H9 (cell line): ENCODE data around the gene CNOT4. TPM values are rescaled to one million over a fixed set of nuclear protein-coding genes. Genes with fewer than 3 reads are reported as not detected.

ENCODE experiments used
- DNase-seq: peaks from one replicate; pipeline ENCODE4 v3.0.0-alpha.2; 2017
- H2AFZ ChIP-seq: one replicate; pipeline ENCODE4 v1.6.1; 2013; ENCODE audit warnings: mild to moderate bottlenecking, low read length, control low read depth, moderate library complexity
- H2AK5ac ChIP-seq: 2 replicates; pipeline ENCODE4 v1.6.1; 2013; ENCODE audit warnings: low read length, control low read depth, mixed read lengths; ENCODE audit not compliant: insufficient read length
- H2BK120ac ChIP-seq: one replicate; pipeline ENCODE4 v1.6.1; 2013; ENCODE audit warnings: low read depth, mild to moderate bottlenecking, low read length, control low read depth, inconsistent platforms; ENCODE audit not compliant: poor library complexity, severe bottlenecking
- H2BK12ac ChIP-seq: 2 replicates; pipeline ENCODE4 v1.6.1; 2013; ENCODE audit warnings: low read length, control low read depth, mixed read lengths, low read depth; ENCODE audit not compliant: insufficient read length
- H2BK15ac ChIP-seq: 2 replicates; pipeline ENCODE4 v1.6.1; 2013; ENCODE audit warnings: low read depth, low read length, control low read depth
- H2BK20ac ChIP-seq: one replicate; pipeline ENCODE4 v1.6.1; 2013; ENCODE audit warnings: low read depth, mild to moderate bottlenecking, low read length, control low read depth, inconsistent platforms; ENCODE audit not compliant: poor library complexity, severe bottlenecking
- H2BK5ac ChIP-seq: 2 replicates; pipeline ENCODE4 v1.6.1; 2013; ENCODE audit warnings: low read length, control low read depth, mixed read lengths; ENCODE audit not compliant: insufficient read length
- H3K14ac ChIP-seq: 2 replicates; pipeline ENCODE4 v1.6.1; 2013; ENCODE audit warnings: low read length, control low read depth; ENCODE audit not compliant: insufficient read depth
- H3K18ac ChIP-seq: 2 replicates; pipeline ENCODE4 v1.6.1; 2013; ENCODE audit warnings: low read depth, mild to moderate bottlenecking, mixed read lengths, low read length, control low read depth; ENCODE audit not compliant: insufficient read length
- H3K23ac ChIP-seq: 2 replicates; pipeline ENCODE4 v1.6.1; 2013; ENCODE audit warnings: low read length, control low read depth, mixed read lengths, low read depth; ENCODE audit not compliant: insufficient read length
- H3K23me2 ChIP-seq: 2 replicates; pipeline ENCODE4 v1.6.1; 2013; ENCODE audit warnings: low read depth, mild to moderate bottlenecking, mixed read lengths, low read length, control low read depth; ENCODE audit not compliant: insufficient read length, poor library complexity, severe bottlenecking
- H3K27ac ChIP-seq: 2 replicates; pipeline ENCODE4 v1.5.1; 2013; ENCODE audit warnings: low read length, control low read depth, mixed read lengths, low read depth; ENCODE audit not compliant: insufficient read length
- H3K27me3 ChIP-seq: 2 replicates; pipeline ENCODE4 v1.6.1; 2013; ENCODE audit warnings: low read length, control low read depth, inconsistent platforms; ENCODE audit not compliant: insufficient read depth
- H3K4ac ChIP-seq: 2 replicates; pipeline ENCODE4 v1.6.1; 2013; ENCODE audit warnings: low read depth, mild to moderate bottlenecking, control low read depth, inconsistent platforms, low read length, moderate library complexity
- H3K4me1 ChIP-seq: 2 replicates; pipeline ENCODE4 v1.6.1; 2013; ENCODE audit warnings: low read length, control low read depth, inconsistent platforms; ENCODE audit not compliant: insufficient read depth
- H3K4me2 ChIP-seq: 2 replicates; pipeline ENCODE4 v1.6.1; 2013; ENCODE audit warnings: low read length, control low read depth, mixed read lengths; ENCODE audit not compliant: insufficient read length, insufficient read depth
- H3K56ac ChIP-seq: 2 replicates; pipeline ENCODE4 v1.6.1; 2013; ENCODE audit warnings: low read depth, mild to moderate bottlenecking, mixed read lengths, low read length, control low read depth; ENCODE audit not compliant: insufficient read length
- H3K79me1 ChIP-seq: 2 replicates; pipeline ENCODE4 v1.6.1; 2013; ENCODE audit warnings: low read depth, mild to moderate bottlenecking, moderate library complexity, low read length, control low read depth, inconsistent platforms; ENCODE audit not compliant: insufficient read depth, poor library complexity, severe bottlenecking
- H3K79me2 ChIP-seq: 2 replicates; pipeline ENCODE4 v1.6.1; 2013; ENCODE audit warnings: low read length, control low read depth, inconsistent platforms; ENCODE audit not compliant: insufficient read depth
- H3K9ac ChIP-seq: 2 replicates; pipeline ENCODE4 v1.6.1; 2013; ENCODE audit warnings: low read length, control low read depth, mixed read lengths; ENCODE audit not compliant: insufficient read length; ENCODE audit errors: extremely low read depth
- H3K9me3 ChIP-seq: one replicate; pipeline ENCODE4 v1.6.1; 2013; ENCODE audit warnings: low read depth, low read length, inconsistent platforms; ENCODE audit not compliant: control insufficient read depth
- H3T11ph ChIP-seq: one replicate; pipeline ENCODE4 v1.6.1; 2013; ENCODE audit warnings: mild to moderate bottlenecking, low read length, control low read depth, inconsistent platforms
- H4K20me1 ChIP-seq: one replicate; pipeline ENCODE4 v1.6.1; 2013; ENCODE audit not compliant: control insufficient read depth, insufficient read length, insufficient read depth
- H4K5ac ChIP-seq: 2 replicates; pipeline ENCODE4 v1.6.1; 2013; ENCODE audit warnings: low read depth, mild to moderate bottlenecking, mixed read lengths, low read length, control low read depth; ENCODE audit not compliant: insufficient read length
- H4K8ac ChIP-seq: replicated peaks from 2 replicates; pipeline ENCODE4 v1.6.1; 2013; ENCODE audit warnings: low read length, control low read depth, mixed read lengths, low read depth; ENCODE audit not compliant: insufficient read length
- H4K91ac ChIP-seq: 2 replicates; pipeline ENCODE4 v1.6.1; 2013; ENCODE audit warnings: low read depth, mild to moderate bottlenecking, moderate library complexity, mixed read lengths, low read length, control low read depth; ENCODE audit not compliant: insufficient read length
- H3K27ac Mint-ChIP-seq, 3 experiments: 2 replicates in 2 of 3; 3 replicates in 1 of 3; pipeline ENCODE4 v1.8.0; 2020 to 2021; ENCODE audit warnings: mixed read lengths in 3 of 3, mild to moderate bottlenecking in 1 of 3, moderate library complexity in 1 of 3
- H3K27me3 Mint-ChIP-seq: 2 replicates; pipeline ENCODE4 v1.8.0; 2021; ENCODE audit warnings: low read depth, mild to moderate bottlenecking, moderate library complexity, mixed read lengths
- H3K36me3 Mint-ChIP-seq, 3 experiments: 2 replicates in 2 of 3; 3 replicates in 1 of 3; pipeline ENCODE4 v1.8.0; 2020 to 2021; ENCODE audit warnings: low read depth in 3 of 3, mixed read lengths in 3 of 3; ENCODE audit not compliant: insufficient read depth in 1 of 3
- H3K4me1 Mint-ChIP-seq, 2 experiments: 2 replicates each; pipeline ENCODE4 v1.8.0; 2020; ENCODE audit warnings: mixed read lengths in 2 of 2
- H3K4me3 Mint-ChIP-seq, 2 experiments: 2 replicates in 1 of 2; 3 replicates in 1 of 2; pipeline ENCODE4 v1.8.0; 2020 to 2021; ENCODE audit warnings: mild to moderate bottlenecking in 2 of 2, mixed read lengths in 2 of 2, moderate library complexity in 1 of 2
- H3K9me3 Mint-ChIP-seq, 2 experiments: 2 replicates in 1 of 2; 3 replicates in 1 of 2; pipeline ENCODE4 v1.8.0; 2020; ENCODE audit warnings: mild to moderate bottlenecking in 2 of 2, mixed read lengths in 2 of 2, moderate library complexity in 1 of 2
- CTCF ChIP-seq: fragments of 200-600 bp; sonication (generic); conservative IDR thresholded peaks from 3 replicates; pipeline ENCODE4 v1.8.0; 2021; ENCODE audit warnings: antibody characterized with exemption, mild to moderate bottlenecking
- WGBS: extraction: QIAGEN DNeasy Blood & Tissue Kit; methylation state at CpG from one replicate; pipeline ENCODE4 v1.1.7; 2013; ENCODE audit warnings: missing lambda C conversion rate, low lambda C conversion rate, mixed read lengths; ENCODE audit not compliant: insufficient read length; ENCODE audit errors: extremely low coverage; 5-methylcytosine and 5-hydroxymethylcytosine counted together
- total RNA-seq: library from RNA; stranded (reverse); gene quantifications from 2 replicates; pipeline ENCODE4 v1.2.1, GENCODE V29; 2021

CNOT4 gene
- total RNA-seq, 1 experiment from 2014 or later = 27.4 TPM

- Histone ChIP-seq H2BK12ac (no peak overlapping the region), H4K91ac (no peak overlapping the region), H2BK5ac (no peak overlapping the region), H4K8ac (no peak overlapping the region), H3K14ac (no peak overlapping the region), H3K23ac (no peak overlapping the region), H3K4me2 (no peak overlapping the region), H3K18ac (no peak overlapping the region), H3K27me3 (no peaks in the 10 kb centered on the region), H3K4ac (no peak overlapping the region), H3K27ac (no peak overlapping the region), H2AFZ (no peak overlapping the region), H3K9me3 (no peaks in the 10 kb centered on the region), H3K79me2 (no peaks in the 10 kb centered on the region), H3K23me2 (no peaks in the 10 kb centered on the region), H3K4me1 (peaks cover 3% of the 10 kb centered on the region; the same call in 1 of the 2 replicates), H2BK120ac (no peak overlapping the region), H4K5ac (no peak overlapping the region), H2AK5ac (no peak overlapping the region), H2BK20ac (no peak overlapping the region), H3K9ac (no peak overlapping the region), H3K56ac (no peak overlapping the region), H3T11ph (no peak overlapping the region), H3K79me1 (no peaks in the 10 kb centered on the region), H2BK15ac (no peak overlapping the region), H4K20me1 (no peaks in the 10 kb centered on the region)
- no CpG with 5 or more reads among the region's 3 CpGs for whole genome bisulfite sequencing
- H3K4me3 Mint-ChIP-seq = no peak overlapping the region
- no peak for TF ChIP-seq CTCF
- H3K9me3 Mint-ChIP-seq = no peaks in the 10 kb centered on the region
- no peak for DNase-seq
- H3K27ac Mint-ChIP-seq = no peak overlapping the region
- peaks cover 2 to 15% (median 10%) of the 10 kb centered on the region in 3 experiments; a peak in 6 of 7 replicates for H3K36me3 Mint-ChIP-seq
- peaks cover 13 to 20% of the 10 kb centered on the region in 2 experiments for H3K4me1 Mint-ChIP-seq
- no peaks in the 10 kb centered on the region for H3K27me3 Mint-ChIP-seq
Observed at GRCh38 chr7:135391514-135391913, 118.4 kb downstream of the CNOT4 start.
